Urinary bladder (tissue), 4 donors: ENCODE results near the gene CDC42EP5. TPM values are rescaled to one million over a fixed set of nuclear protein-coding genes. Genes with fewer than 3 reads are reported as not detected.
A peak's percentile ranks its signal among the peaks of the same experiment; 100 is the strongest.
"Not testable (repeated sequence)": the region's sequence is repeated elsewhere in the genome, so short reads cannot be mapped to it uniquely, and the experiment has no call there.

ENCODE experiments used
- DNase-seq: peaks from one replicate; pipeline ENCODE4 v3.0.0-alpha.2; 2015; ENCODE audit errors: extremely low spot score
- H3K27ac ChIP-seq: one replicate; pipeline ENCODE4 v1.5.1; 2013; ENCODE audit warnings: low read depth, mild to moderate bottlenecking, moderate library complexity
- H3K36me3 ChIP-seq: one replicate; pipeline ENCODE4 v1.6.1; 2013; ENCODE audit warnings: mild to moderate bottlenecking, moderate library complexity; ENCODE audit not compliant: insufficient read depth
- H3K4me1 ChIP-seq: one replicate; pipeline ENCODE4 v1.6.1; 2013; ENCODE audit warnings: mild to moderate bottlenecking, moderate library complexity; ENCODE audit not compliant: insufficient read depth
- H3K4me3 ChIP-seq: one replicate; pipeline ENCODE4 v1.5.1; 2013; ENCODE audit warnings: low read depth, low read length
- WGBS: extraction: QIAGEN DNeasy Blood & Tissue Kit; methylation state at CpG from one replicate; pipeline ENCODE4 v1.1.7; 2013; 5-methylcytosine and 5-hydroxymethylcytosine counted together
- polyA plus RNA-seq: library from polyadenylated mRNA; stranded (reverse); fragments of 200-250 nt; gene quantifications from one replicate; pipeline ENCODE4 v1.2.3, GENCODE V29; 2013
- total RNA-seq: library from RNA; depleted of rRNA; stranded (reverse); fragments of >200 nt; gene quantifications from one replicate; pipeline ENCODE4 v1.2.3, GENCODE V29; 2014
- donor health status: healthy with polysubstance abuse.
- donor health status: healthy.

The CDC42EP5 gene
- total and polyA plus RNA-seq, 2 donors: 31.4 to 42.4 TPM

DNA sequence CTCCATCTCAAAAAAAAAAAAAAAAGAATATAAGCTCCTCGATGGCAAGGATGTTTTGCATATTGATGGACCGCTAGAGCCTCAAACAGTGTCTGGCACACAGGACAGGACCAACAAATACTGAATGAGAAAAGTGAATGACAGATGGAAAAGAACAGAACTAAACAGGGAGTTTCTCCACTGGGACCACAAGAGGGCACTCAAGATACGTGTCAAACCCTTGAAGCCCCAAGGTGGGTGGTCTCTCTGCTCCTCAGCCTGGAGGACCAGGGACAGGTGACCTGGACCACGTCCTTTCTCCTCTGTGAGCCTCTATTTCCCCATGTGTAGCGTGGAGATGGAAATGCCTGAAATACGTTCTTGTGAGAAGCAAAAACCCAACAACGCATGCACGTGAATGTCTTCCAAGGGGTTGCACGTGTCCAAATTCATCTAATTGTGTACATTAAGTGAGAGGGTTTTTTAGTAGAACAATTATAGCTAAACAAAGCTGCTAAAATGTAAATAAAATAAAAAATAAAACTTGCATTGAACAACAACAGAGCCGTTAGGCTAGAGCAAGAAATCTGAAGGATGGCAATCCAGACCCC lies 5.7 kb upstream of the CDC42EP5 start:
- H3K27ac ChIP-seq: no peak overlapping the region
- H3K4me3 ChIP-seq: no peak overlapping the region
- no peaks in the 10 kb centered on the region for H3K4me1 ChIP-seq
- 13% methylated on average over 10 of the region's 10 CpGs for WGBS
- DNase-seq: no peak
- H3K36me3 ChIP-seq: no peaks in the 10 kb centered on the region

GRCh38 chr19:54477650-54478049 lies 4.6 kb upstream of the CDC42EP5 start:
- H3K4me3 ChIP-seq: no peak overlapping the region

GRCh38 chr19:54475706-54476105 lies 2.6 kb upstream of the CDC42EP5 start:
- Histone ChIP-seq H3K4me3 (no peak overlapping the region), H3K27ac (no peak overlapping the region), H3K4me1 (no peaks in the 10 kb centered on the region), H3K36me3 (no peaks in the 10 kb centered on the region)
- no peak for DNase-seq
- 90% methylated on average over 11 of the region's 11 CpGs for WGBS

More at GRCh38 chr19:54477650-54478049, 4.6 kb upstream of the CDC42EP5 start:
- no peaks in the 10 kb centered on the region for H3K36me3 ChIP-seq
- WGBS: 64% methylated on average over 3 of the region's 3 CpGs
- no peak for DNase-seq
- no peaks in the 10 kb centered on the region for H3K4me1 ChIP-seq
- no peak overlapping the region for H3K27ac ChIP-seq

DNA sequence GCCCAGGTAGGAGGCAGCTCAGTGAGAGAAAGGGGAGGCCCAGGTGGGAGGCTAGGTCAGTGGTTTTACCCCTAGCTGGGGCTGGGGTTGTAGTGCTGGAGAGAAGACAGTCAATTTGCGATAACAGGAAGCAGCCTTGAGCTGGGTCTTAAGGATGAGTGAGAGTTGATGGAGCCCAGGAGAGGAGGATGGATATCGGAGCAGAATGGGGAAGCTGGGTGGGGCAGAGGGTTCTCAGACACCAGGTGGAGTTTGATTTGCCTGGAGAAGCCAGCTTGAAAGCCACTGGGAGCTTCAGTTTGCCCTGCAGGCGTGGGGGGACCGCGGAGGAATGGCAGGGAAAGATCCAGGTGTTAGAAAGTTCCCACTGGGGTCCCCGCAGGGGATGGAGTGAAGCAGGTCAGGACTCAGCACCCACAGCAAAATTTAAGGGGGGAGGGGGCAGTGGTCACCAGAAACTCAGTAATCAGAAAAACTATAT lies 836 bp upstream of the CDC42EP5 start:
- no peak for DNase-seq
- Histone ChIP-seq H3K4me3 (no peak overlapping the region), H3K36me3 (no peaks in the 10 kb centered on the region), H3K4me1 (no peaks in the 10 kb centered on the region), H3K27ac (peak overlapping the region; percentile 88)
- WGBS: 46% methylated on average over 6 of the region's 6 CpGs

DNA sequence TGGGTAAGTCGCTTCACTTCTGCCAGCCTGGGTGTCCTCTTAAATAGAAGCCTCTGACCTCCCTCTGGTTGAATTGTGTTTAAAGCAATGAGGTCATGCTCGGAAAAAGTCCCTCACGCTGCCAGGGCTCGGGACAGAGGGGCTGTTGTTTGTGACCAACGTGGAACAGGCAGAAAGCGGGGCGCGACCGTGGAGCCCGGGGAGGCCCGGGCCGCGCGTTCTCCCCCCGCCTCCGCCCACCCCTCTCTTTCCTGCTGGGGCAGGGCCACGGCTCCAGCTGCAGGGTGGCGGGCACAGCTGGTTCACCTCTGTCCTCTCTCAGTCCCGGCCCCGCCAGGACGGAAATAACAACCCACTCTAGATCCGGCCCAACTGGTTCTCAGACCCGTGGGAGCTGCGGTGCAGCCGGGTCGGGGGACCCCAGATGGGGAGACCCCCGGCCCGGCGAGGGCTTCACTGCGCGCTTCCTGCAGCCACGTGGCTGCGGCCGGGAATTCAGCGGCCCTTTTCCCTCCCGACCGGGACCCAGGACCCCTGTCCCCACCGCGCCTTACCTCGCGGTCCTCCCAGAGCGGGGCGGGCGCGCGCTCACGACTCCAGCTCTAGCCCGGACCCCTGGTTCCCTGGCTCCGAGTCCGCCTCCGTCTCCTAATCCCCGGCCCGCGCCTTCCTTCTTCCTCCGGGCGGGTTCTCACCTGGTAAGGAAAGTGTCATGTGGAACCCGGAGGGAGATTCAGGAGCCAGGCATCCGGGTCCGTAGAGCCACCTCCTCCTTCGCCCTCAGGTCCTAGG lies 1.9 kb downstream of the CDC42EP5 start:
- 5% methylated on average over 60 of the region's 60 CpGs for WGBS
- DNase-seq: no peak

GRCh38 chr19:54470276-54470887 lies 2.7 kb downstream of the CDC42EP5 start:
- H3K4me3 ChIP-seq: no peak overlapping the region
- no peak overlapping the region for H3K27ac ChIP-seq
- no peaks in the 10 kb centered on the region for H3K4me1 ChIP-seq
- WGBS: 76% methylated on average over 10 of the region's 10 CpGs
- no peaks in the 10 kb centered on the region for H3K36me3 ChIP-seq
- no peak for DNase-seq

More for the DNA sequence above, 1.9 kb downstream of the CDC42EP5 start:
- H3K4me1 ChIP-seq: no peaks in the 10 kb centered on the region
- peak overlapping the region; percentile 53 for H3K4me3 ChIP-seq
- no peaks in the 10 kb centered on the region for H3K36me3 ChIP-seq
- peak overlapping the region; percentile 85 for H3K27ac ChIP-seq

GRCh38 chr19:54469496-54469934 lies 3.6 kb downstream of the CDC42EP5 start:
- Histone ChIP-seq H3K27ac (no peak overlapping the region), H3K36me3 (no peaks in the 10 kb centered on the region), H3K4me3 (no peak overlapping the region), H3K4me1 (no peaks in the 10 kb centered on the region)
- no peak for DNase-seq
- 53% methylated on average over 8 of the region's 8 CpGs for WGBS

- not testable (repeated sequence) for DNase-seq, H3K4me3 ChIP-seq, H3K4me1 ChIP-seq, H3K27ac ChIP-seq, H3K36me3 ChIP-seq
- 93% methylated on average over 14 of the region's 14 CpGs for WGBS
Observed at GRCh38 chr19:54466110-54466480, 7.0 kb downstream of the CDC42EP5 start.

DNA sequence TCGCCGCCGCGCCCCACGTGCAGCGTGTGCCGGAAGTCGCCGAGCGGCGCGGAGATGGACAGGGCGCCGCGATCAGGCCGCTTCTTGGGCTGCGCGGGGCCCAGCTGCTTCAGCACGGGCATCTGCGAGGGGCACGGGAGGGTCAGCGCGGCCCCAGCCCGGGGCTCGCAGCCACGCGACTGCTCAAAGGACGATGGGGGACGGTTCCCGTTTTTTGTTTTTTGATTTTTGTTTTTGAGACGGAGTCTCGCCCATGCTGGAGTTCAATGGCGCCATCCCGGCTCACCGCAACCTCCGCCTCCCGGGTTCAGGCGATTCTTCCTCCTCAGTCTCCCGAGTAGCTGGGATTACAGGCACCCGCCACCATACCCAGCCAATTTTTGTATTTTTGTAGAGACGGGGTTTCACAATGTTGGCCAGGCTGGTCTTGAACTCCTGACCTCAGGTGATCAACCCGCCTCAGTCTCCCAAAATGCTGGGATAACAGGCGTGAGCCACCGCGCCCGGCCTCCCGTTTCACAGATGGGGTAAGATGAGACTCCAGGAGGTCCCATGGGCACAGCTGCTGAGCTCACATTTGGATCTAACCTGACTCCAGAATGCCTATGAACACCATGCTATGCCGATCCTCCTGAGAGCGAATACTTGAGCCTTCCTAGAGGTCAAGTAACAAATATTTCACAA lies 7.5 kb downstream of the CDC42EP5 start:
- WGBS: 71% methylated on average over 49 of the region's 49 CpGs
- H3K36me3 ChIP-seq: no peaks in the 10 kb centered on the region
- no peak for DNase-seq

DNA sequence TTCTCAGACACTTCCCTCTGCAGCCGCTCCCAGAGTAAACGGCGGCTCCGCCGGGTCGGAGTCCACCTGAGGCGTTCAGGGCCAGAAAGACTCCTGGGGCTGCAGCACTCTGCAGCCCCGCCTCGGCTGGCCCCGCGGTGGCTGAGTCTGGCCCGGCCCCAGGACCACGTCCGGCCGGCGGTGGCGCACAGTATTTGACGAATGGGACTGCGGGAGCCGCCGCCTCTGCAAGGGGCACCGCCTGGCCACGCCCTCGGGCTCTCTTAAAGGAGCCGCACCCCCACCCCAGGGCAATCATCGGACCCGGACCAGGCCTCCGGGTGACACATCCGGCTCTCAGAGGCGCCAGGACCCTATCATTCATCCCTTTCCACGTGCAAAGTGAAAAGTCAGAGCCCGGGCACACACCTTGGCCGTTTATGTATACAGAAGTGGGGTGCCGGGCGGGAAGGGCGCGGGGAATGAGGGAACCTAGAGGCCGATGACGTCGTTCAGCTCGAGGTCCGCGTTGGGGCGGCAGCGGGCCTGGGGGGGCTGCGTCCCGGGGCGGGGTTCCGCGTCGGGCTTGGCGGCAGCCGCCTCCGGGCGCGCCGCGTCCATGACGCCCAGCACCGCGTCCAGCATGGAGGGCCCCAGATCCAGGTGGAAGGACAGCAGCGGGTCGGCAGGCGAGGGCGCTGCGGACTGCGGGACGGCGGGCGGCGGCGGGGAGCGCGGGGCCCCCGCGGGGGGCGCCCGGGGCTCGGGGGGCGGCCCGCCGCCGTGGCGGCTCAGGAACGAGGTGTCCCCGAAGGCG lies 8.3 kb downstream of the CDC42EP5 start:
- DNase-seq: peak; percentile 63
- Histone ChIP-seq H3K4me1 (no peaks in the 10 kb centered on the region), H3K27ac (peak overlapping the region; percentile 97), H3K36me3 (no peaks in the 10 kb centered on the region), H3K4me3 (peak overlapping the region; percentile 47)
- 17% methylated on average over 87 of the region's 87 CpGs for WGBS

More for the DNA sequence above, 7.5 kb downstream of the CDC42EP5 start:
- no peak overlapping the region for H3K27ac ChIP-seq
- H3K4me1 ChIP-seq: no peaks in the 10 kb centered on the region
- H3K4me3 ChIP-seq: peak overlapping the region; percentile 47

GRCh38 chr19:54464044-54464629 lies 9.0 kb downstream of the CDC42EP5 start:
- H3K36me3 ChIP-seq: no peaks in the 10 kb centered on the region
- DNase-seq: peak; percentile 87
- H3K27ac ChIP-seq: peak overlapping the region; percentile 97
- WGBS: 1% methylated on average over 26 of the region's 26 CpGs
- peak overlapping the region; percentile 47 for H3K4me3 ChIP-seq
- H3K4me1 ChIP-seq: no peaks in the 10 kb centered on the region

DNA sequence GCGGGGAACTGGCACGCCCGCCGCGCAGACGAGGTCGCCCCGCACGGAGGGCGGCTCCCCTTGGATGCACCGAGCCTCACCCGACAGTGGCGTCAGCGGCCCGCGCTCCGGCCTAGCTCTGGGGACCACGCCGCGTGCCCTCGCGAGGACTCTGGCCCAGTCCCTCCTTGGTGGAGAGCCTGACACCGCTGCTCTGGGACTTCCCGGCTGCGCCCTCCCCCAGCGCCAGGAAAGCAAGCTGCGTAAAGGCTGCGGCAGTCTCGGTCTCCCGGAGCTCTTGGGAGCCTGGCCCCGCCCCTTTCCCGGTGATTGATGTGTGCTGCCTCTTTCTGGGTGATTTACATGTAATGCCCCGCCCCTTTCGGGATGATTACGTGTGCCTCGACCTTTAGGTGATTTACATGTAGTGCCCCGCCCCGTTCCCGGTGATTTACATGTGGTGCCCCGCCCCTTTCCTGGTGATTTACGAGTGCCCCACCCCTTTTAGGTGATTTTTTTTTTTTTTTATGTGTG lies 9.5 kb downstream of the CDC42EP5 start, which contains the start of gene LENG9:
LENG9 (minus strand) TSS at position 248 of the 513 bp plus-strand sequence. CDS start 252 bp downstream, outside the sequence.
- DNase-seq: peak; percentile 94
- Histone ChIP-seq H3K36me3 (no peaks in the 10 kb centered on the region), H3K4me1 (no peaks in the 10 kb centered on the region), H3K4me3 (peak within 1 kb of the TSS; percentile 47), H3K27ac (peak within 1 kb of the TSS; percentile 97)
- under 1% methylated on average over 41 of the region's 41 CpGs for WGBS
